GM12892 (cell line): ENCODE results near the gene ERGIC1.

Source experiments
- POLR2A ChIP-seq: IDR thresholded peaks from 2 replicates; pipeline ENCODE4 v1.6.1; 2011; ENCODE audit warnings: low read depth, low read length, control low read depth
- POLR2AphosphoS5 ChIP-seq: IDR thresholded peaks from 2 replicates; pipeline ENCODE4 v1.6.1; 2011; ENCODE audit warnings: low read depth, low read length, control low read depth
- TAF1 ChIP-seq: IDR thresholded peaks from 2 replicates; pipeline ENCODE4 v1.6.1; 2011; ENCODE audit warnings: low read depth, mild to moderate bottlenecking, control low read depth, low read length, borderline replicate concordance

DNA sequence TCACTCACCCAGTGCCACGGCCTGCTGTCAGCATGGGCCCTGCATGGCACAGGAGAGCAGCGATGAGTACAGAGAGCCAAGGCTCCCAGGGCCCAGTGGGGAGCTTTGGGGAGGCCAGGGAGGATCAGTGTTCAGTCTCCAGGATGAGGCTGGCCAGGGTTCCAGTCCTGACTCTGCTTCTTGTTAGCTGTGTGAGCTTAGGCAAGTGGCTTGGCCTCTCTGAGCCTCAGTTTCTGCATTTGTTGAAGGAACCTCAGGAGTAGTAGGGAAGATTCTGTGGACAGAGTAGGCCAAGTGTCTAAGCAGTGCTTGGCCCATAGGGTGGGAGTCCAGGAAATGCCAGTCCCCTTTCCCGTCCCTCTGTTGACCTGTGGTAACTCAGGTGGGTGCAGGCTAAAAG is 39.5 kb downstream of the ERGIC1 start:
- no peak for TF ChIP-seq POLR2AphosphoS5
- no peak for TF ChIP-seq POLR2A
- TF ChIP-seq TAF1: no peak
